GM12891 (cell line): ENCODE measurements around the gene PDPN.

Experiments used
- PAX5 ChIP-seq: IDR thresholded peaks from 2 replicates; pipeline ENCODE4 v1.6.1; 2011; ENCODE audit warnings: low read length, moderate library complexity, mild to moderate bottlenecking; ENCODE audit not compliant: insufficient read depth, severe bottlenecking
- POLR2A ChIP-seq: IDR thresholded peaks from 2 replicates; pipeline ENCODE4 v1.6.1; 2011; ENCODE audit warnings: low read depth, low read length, control low read depth
- POLR2AphosphoS5 ChIP-seq: IDR thresholded peaks from 2 replicates; pipeline ENCODE4 v1.6.1; 2011; ENCODE audit warnings: low read depth, low read length, control low read depth

DNA sequence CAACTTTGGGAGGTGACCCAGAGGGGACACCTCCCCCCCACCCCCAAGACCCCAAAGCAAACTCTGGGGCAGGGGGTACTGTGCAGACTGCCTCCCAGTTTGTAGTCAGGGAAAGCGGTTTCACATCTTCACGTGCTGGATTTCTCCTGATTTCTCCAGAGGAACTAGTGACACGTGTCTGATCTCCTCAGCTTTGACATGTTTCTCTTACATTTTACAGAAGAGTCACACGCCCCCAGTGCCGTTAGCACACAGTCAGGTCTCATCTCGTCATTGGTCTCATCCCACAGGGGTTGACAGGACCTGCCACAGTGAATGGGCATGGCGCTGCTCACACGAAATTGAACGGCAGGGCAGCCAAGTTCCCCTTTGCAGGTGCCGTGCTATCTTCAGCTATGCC, 11.8 kb downstream of the PDPN start:
- TF ChIP-seq PAX5 (no peak), POLR2AphosphoS5 (no peak), POLR2A (no peak)
